GM19455 (cell line): ENCODE data around the gene PINK1.
"Not testable (repeated sequence)": the region's sequence is repeated elsewhere in the genome, so short reads cannot be mapped to it uniquely, and the experiment has no call there.

Experiments
- ATAC-seq: cut with Tn5 transposase; IDR thresholded peaks from one replicate; pipeline ENCODE4 v1.9.1; 2021; ENCODE audit not compliant: unreplicated experiment

Gene PINK1

GRCh38 chr1:20633190-20634064 is at the start of gene PINK1:
PINK1 (plus strand) TSS chr1:20633458; CDS start chr1:20633549, 91 bp downstream.
- peak; percentile 56 for ATAC-seq

GRCh38 chr1:20584890-20585289 is 48.4 kb upstream of the PINK1 start:
- no peak for ATAC-seq

- ATAC-seq, result no peak
Observed at GRCh38 chr1:20586953-20587660, 46.2 kb upstream of the PINK1 start.

GRCh38 chr1:20587661-20588053 is 45.6 kb upstream of the PINK1 start:
- no peak for ATAC-seq

- no peak for ATAC-seq
Observed at GRCh38 chr1:20588634-20589225, 44.5 kb upstream of the PINK1 start, which contains the start of gene CDA. CDA (plus strand) TSS chr1:20589097; CDS start chr1:20589130, 33 bp downstream.

- ATAC-seq, result no peak
Observed at GRCh38 chr1:20589331-20590278, 43.7 kb upstream of the PINK1 start.

- no peak for ATAC-seq
Observed at GRCh38 chr1:20590306-20590777, 42.9 kb upstream of the PINK1 start.

- no peak for ATAC-seq
Observed at GRCh38 chr1:20593756-20594155, 39.5 kb upstream of the PINK1 start.

- ATAC-seq, result no peak
Observed at GRCh38 chr1:20594746-20595145, 38.5 kb upstream of the PINK1 start.

GRCh38 chr1:20596106-20596505 is 37.2 kb upstream of the PINK1 start:
- no peak for ATAC-seq

- no peak for ATAC-seq
Observed at GRCh38 chr1:20597650-20598049, 35.6 kb upstream of the PINK1 start.

GRCh38 chr1:20600156-20600555 is 33.1 kb upstream of the PINK1 start:
- ATAC-seq, result no peak

GRCh38 chr1:20601129-20601825 is 32.0 kb upstream of the PINK1 start:
- no peak for ATAC-seq

- ATAC-seq, result no peak
Observed at GRCh38 chr1:20602851-20603450, 30.3 kb upstream of the PINK1 start.

- no peak for ATAC-seq
Observed at GRCh38 chr1:20603504-20604464, 29.5 kb upstream of the PINK1 start.

GRCh38 chr1:20604678-20605077 is 28.6 kb upstream of the PINK1 start:
- ATAC-seq, result no peak

GRCh38 chr1:20606801-20607570 is 26.3 kb upstream of the PINK1 start:
- ATAC-seq, result not testable (repeated sequence)

- ATAC-seq, result no peak
Observed at GRCh38 chr1:20609541-20609940, 23.7 kb upstream of the PINK1 start.
